ENCODE results near the gene JAZF1. TPM values are rescaled to one million over a fixed set of nuclear protein-coding genes. Genes with fewer than 3 reads are reported as not detected.

JAZF1 gene
- total and polyA plus RNA-seq, 2 of the 4 experiments (the other 2 are of a cell fraction): 8.4 to 10.5 TPM

GRCh38 chr7:28093623-28094232, 86.9 kb downstream of the JAZF1 start:
- intact Hi-C loops (cut with micrococcal nuclease) (loop anchor here (1.0 to 10.0 kb wide), 3 partner anchors 171 to 897 kb away; partner anchors contain the start of gene TAX1BP1), in situ Hi-C loops (cut with MboI; ENCODE audit: low sequenced_read_pairs) (no loop called here), dilution Hi-C loops (cut with HindIII; ENCODE audit: low sequenced_read_pairs, unreplicated experiment) (no loop called here)
- H3K27me3 ChIP-seq (ENCODE audit: control insufficient read depth, insufficient read depth, low read length): no peaks in the 10 kb centered on the region
- H3K9ac ChIP-seq (ENCODE audit: low read depth, low read length): no peak overlapping the region
- no peak overlapping the region for H2BK20ac ChIP-seq (ENCODE audit: low read depth, low read length)
- peaks cover 6% of the 10 kb centered on the region; the same call in 1 of the 2 replicates for H3K9me1 ChIP-seq (ENCODE audit: insufficient read depth, low read length)
- H4K8ac ChIP-seq (ENCODE audit: low read depth in 2 of 2, low read length in 2 of 2): no peak overlapping the region
- no CpG with 5 or more reads among the region's 9 CpGs for WGBS, 2 experiments (ENCODE audit: extremely low coverage in 2 of 2, insufficient read length in 1 of 2)
- peak; percentile 75 for TF ChIP-seq RAD21 (IDR thresholded peaks at IDR 0.05; ENCODE audit: low read length)
- no peak for TF ChIP-seq MXI1 (IDR thresholded peaks at IDR 0.05; ENCODE audit: borderline replicate concordance, low read depth, low read length)
- TF ChIP-seq SMC3 (IDR thresholded peaks at IDR 0.05; ENCODE audit: low read depth, low read length): peak; percentile 55
- TF ChIP-seq CTCF (conservative IDR thresholded peaks at IDR 0.05; ENCODE audit: low read depth, low read length): peak; percentile 74
- H3K4ac ChIP-seq (ENCODE audit: low read depth, low read length): no peak overlapping the region
- CTCF ChIA-PET: interaction anchor here (0.5 to 1.8 kb wide), 10 partner anchors 8 to 898 kb away, joined by 3 to 6 read pairs (median 4); no protein-coding TSS in a partner anchor
- POLR2A ChIA-PET (ENCODE audit: unreplicated experiment): no interaction called here
- no peak overlapping the region for H3K18ac ChIP-seq (ENCODE audit: low read depth, low read length)
- peaks cover 5% of the 10 kb centered on the region; the same call in 1 of the 2 replicates for H4K20me1 ChIP-seq (ENCODE audit: insufficient read depth, low read length)
- H3K9me3 ChIP-seq (ENCODE audit: control insufficient read depth, insufficient read depth, low read length): no peaks in the 10 kb centered on the region
- H2AFZ ChIP-seq (replicated peaks; ENCODE audit: low read length, poor library complexity): no peak overlapping the region
- H3K27ac ChIP-seq (ENCODE audit: insufficient read depth, low read length): no peak overlapping the region
- H2AK5ac ChIP-seq (ENCODE audit: low read depth, low read length): no peak overlapping the region
- ATAC-seq (ENCODE audit: low read depth) (peak; percentile 46), DNase-seq (peak; percentile 70)
- H3K79me1 ChIP-seq (ENCODE audit: low read depth in 1 of 2, low read length in 2 of 2): peaks cover 17 to 56% of the 10 kb centered on the region in 2 experiments
- H2BK15ac ChIP-seq (ENCODE audit: low read depth, low read length): no peak overlapping the region
- no peak overlapping the region for H4K5ac ChIP-seq (ENCODE audit: low read depth, low read length)
- H2BK5ac ChIP-seq (ENCODE audit: low read depth, low read length, poor library complexity, severe bottlenecking): no peak overlapping the region
- H3K36me3 ChIP-seq (ENCODE audit: control insufficient read depth, insufficient read depth, low read length): no peaks in the 10 kb centered on the region
- no TSS peak for BruUV-seq (replicated peaks)
- no peak overlapping the region for H2AK9ac ChIP-seq (replicated peaks; ENCODE audit: low read depth, low read length, poor library complexity)
- no peak overlapping the region for H3K14ac ChIP-seq (replicated peaks; ENCODE audit: low read depth, low read length)
- H3K4me1 ChIP-seq (ENCODE audit: control insufficient read depth, insufficient read depth, low read length): peaks cover 4% of the 10 kb centered on the region
- no peak overlapping the region for H3K23ac ChIP-seq (ENCODE audit: low read depth, low read length)
- no peak overlapping the region for H3K4me3 ChIP-seq (ENCODE audit: insufficient read depth, low read depth, low read length)
- no peak overlapping the region for H4K91ac ChIP-seq (ENCODE audit: insufficient read depth, low read depth, low read length)
- no peak overlapping the region for H3K4me2 ChIP-seq (ENCODE audit: low read depth, low read length)
- H3K56ac ChIP-seq (ENCODE audit: extremely low read depth, insufficient read depth, low read length): no peak overlapping the region
- H2BK120ac ChIP-seq (ENCODE audit: low read depth, low read length): no peak overlapping the region

All from IMR-90 (cell line).